NCI-H2081 (cell line): ENCODE data around the gene ZSCAN16.

ENCODE experiments used
- DNase-seq, 2 experiments: peaks; one replicate each; lab custom pipeline; 2025; lab: John Stamatoyannopoulos, UW

The ZSCAN16 gene

DNA sequence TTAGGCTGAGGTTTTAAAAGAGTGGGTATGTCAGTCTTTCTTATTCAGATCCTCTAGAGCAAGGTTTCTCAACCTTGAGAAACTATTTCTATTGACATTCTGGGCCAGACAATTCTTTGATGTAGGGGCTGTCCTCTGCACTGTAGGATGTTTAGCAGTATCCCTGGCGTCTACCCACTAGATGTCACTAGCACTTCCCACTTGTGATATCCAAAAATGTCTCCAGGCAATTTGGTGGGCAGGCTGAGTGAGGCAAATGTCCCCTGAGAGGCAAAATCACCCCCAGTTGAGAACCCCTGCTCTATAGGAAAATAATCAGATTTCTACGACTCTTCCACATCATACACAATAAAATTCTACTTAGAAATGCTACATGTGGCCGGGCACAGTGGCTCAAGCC lies 9.6 kb downstream of the ZSCAN16 start:
- peak; percentile 24 to 65 for DNase-seq

DNA sequence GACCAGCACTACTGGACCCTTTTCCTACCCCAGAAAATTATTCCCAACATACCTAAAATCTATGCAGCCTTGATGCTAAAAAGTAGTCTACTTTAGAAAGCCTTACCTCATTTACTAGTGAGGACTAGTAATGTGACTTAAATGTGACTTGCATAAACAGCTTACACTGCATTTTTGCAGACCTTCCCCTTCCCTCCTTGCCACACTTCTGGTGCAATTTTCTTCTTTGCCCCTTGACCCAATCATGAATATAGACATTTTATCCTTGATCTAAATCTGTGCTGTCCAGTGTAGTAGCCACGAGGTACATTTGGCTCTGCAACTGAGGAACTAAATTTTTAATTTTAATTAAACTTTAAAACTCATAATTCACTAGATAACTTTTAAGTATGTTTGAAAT lies 10.3 kb downstream of the ZSCAN16 start:
- no peak for DNase-seq

DNA sequence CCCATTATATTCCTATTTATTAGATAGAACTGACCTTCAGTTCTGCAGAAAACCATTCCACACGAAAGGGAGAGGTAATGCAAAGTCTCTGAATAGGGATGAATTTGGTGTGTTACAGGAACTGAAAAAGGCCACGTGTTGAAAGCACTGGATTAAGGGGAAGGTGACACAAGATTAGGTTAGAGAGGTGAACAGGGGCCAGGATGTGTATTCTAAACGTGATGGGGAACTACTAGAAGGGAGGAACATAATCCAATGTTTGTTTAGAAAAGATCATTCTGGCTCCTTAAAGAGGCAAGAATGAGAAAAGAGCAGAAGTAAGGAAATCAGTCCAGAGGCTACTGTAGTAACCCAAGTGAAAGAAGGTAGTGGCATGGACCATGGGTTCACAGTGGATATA lies 11.0 kb downstream of the ZSCAN16 start:
- peak in 1 of 2 experiments; percentile 2 for DNase-seq

DNA sequence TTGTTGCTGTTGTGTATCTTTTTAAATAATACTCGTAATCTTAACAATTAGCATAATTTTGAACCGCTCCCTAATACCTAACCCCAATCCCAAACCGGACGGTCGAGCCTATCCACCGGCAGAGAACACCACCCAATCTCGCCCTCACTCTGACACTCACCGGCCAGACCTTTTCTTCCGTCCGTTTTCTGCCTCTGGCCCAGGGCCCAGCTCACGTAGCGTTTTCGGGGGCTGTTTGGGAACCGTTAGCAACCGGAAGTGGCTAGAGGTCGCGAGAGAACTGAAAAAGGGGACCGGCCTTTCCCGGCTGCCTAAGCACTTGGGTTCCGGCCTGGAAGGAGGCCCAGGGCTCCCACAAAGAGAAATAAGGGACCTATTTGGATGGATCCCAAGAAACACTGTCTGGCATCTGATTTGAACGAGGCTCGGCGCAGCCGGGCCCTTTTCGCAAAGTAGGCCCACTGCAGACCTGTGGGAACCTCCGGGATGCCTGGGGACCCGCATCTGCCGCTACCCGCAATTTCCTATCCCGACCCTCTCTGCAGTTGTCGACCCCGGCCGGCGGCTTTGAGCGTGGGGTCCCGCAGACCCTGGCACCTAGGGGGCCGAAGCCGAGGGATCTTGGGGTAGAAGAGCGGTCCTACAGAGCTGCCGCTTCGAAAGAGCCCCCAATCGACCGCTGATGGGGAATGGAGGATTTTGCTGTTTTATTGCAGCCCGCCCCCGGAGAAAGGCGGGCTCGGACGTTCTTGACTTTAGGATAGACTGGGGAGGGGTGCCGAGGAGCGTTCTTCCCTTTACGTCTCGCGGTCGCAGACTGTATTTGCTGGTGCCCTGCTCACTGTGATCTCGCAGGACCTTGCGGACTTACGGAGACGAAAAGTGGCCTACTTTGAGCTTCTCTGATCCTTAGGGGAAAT lies 12.4 kb downstream of the ZSCAN16 start:
- DNase-seq = peak; percentile 92 to 93

DNA sequence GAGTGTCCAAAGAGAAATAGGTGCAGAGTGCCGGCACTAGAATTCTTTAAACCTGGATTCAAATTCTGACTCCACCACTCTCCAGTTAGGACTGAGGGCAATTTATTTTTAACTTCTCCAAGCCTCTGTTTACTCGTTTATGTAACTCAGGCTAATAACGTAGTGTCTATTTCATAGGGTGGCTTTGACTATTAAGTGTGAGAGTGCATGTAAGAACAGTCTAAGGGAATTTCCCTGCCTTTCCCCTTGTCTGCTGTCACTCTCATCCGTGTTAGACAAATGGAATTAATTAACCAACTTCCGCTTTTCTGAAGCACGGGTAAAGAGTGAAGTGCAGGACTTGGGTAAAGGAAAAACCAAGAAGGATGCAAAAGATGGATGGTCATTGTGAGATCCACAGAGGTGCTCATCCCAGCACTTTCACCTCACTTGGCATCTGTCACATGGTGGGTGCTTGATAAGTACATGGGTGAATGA lies 13.1 kb downstream of the ZSCAN16 start:
- DNase-seq = no peak

DNA sequence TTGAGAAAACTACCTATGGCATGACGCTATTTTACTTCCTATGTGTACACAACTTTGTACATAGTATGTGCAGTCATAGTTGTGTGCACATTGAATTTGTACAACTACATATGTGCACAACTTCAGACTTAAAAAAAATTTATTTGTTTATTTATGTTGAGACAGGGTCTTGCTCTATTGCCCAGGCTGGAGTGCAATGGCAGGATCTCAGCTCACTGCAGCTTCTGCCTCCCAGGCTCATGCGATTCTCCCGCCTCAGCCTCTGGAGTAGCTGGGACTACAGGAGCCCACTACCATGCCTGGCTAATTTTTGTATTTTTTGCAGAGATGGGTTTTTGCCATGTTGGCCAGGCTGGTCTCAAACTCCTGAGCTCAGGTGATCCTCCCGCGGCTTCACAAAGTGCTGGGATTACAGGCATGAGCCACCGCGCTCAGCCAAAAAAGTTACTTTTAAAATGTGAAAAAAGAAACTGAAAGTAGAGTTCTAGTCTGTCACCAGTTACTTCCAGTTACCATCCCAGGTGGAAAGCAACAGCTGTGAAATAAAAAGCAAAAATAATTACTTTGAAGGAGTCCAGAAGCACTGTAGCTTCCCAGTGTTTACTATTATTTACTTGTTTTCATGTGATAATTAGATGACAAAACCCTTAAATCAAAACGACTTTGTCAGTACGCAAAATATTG lies 15.6 kb downstream of the ZSCAN16 start:
- no peak for DNase-seq

DNA sequence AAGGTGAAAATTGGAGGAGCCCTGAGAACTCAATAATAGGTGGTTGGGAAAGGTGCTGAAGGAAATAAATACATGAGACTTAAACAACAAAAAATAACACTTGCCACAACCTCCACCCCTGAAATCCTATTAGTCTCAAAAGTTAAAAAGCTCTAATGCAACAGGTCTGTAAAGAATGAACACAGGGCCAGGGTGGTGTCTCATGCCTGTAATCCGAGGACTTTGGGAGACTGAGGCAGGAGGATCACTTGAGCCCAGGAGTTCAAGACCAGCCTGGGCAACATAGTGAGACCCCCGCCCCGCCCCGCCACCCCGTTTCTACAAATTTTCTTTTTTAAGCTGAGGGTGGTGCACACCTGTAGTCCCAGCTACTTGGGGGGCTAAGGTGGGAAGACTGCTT lies 16.2 kb downstream of the ZSCAN16 start:
- DNase-seq = no peak

DNA sequence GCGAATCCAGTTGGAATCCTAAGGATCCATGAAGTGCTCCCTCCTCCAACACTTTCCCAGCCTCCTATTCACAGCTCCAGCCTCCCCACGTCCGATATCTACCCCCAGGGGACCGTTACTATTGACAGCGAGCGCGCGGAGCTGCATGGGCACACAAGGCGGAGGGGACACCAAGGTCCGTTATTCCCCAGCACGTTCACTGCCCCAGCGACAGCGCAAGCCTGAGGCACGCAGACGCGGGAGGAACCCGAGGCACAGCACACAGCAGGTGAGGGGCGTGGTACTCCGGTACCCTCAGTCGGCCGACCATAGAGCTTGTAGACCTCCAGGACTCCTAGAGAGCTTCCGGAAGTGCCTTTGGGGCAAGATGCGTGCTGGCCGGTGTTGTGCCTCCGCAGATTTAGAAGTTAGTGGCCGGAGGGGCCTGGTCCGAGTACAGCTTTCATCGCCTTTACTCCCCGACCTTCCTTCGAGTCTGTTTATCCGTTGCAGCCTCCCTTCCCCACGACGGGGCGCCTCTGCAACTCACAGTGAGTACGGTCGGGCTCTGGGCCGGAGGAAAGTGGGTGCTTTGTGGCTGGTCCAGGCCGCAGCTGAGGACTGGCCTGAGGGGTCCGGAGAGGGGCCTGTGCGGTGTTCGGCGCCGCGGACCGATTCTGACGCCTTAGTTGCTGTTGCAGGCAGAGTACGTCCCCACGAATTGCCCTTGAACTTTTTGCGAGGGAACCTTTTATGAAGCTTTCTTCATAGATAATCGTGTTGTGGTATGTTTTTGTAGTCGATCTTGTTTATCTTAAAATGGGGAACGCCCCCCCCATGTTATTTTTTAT lies 17.3 kb downstream of the ZSCAN16 start, which contains the start of gene ZKSCAN8:
ZKSCAN8 (plus strand) TSS at position 384 of the 830 bp plus-strand sequence. CDS start 6,525 bp downstream, outside the sequence.
- peak; percentile 89 to 95 for DNase-seq

DNA sequence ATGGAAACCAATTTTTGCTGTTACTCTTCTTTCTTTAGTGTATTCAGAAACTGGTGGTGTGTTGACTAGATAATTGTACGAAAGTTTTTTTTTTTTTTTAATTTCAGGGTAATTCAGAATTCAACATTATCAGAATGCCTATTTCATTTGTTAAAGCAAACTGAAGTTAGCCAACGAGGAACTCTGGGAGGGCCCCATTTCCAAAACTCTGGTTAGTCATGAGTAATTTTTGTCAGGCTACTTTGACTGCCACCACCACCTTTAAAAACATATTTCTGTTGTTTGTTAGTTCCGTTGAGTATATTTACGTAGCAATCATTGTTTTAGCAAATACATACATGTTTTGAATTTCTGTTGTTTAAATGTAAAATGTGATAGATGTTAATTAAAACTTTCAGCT lies 18.0 kb downstream of the ZSCAN16 start:
- DNase-seq = no peak

DNA sequence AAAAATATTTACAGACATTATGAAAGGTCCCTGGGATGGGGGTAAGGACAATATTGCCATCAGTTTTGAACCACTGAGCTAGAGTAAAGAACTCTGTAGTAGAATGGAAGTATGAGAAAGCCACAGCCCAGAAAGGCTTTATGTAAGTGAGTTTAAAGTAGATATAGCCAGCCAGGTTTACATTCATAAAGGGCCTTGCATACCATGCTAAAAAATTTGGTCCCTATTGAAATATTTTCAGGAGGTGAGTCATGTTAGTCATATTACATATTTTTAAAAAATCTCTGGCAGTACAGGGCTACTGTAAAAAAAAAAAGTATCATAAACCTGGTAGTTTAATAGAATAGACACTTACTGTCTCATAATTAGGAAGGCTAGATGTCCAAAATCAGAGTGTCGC lies 20.8 kb downstream of the ZSCAN16 start:
- no peak for DNase-seq

DNA sequence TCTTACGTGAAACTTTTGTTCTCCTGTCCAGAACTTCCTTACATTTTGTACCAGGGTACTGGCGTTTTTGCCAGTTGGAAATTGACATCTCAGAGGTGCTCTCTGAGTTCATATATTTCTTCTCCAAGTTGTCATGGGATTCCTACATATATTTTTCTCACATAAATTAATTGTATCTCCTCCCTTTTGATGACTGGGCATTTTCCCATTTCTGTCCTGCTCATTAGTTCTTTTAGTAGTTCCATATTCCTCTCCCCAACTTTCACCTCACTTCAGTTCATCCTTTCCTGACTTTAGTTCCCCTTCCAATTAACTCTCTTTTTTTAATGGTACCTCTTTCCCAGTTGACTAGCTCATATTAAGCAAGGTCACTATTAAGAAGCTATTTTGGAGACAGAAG lies 28.1 kb downstream of the ZSCAN16 start:
- DNase-seq = no peak

DNA sequence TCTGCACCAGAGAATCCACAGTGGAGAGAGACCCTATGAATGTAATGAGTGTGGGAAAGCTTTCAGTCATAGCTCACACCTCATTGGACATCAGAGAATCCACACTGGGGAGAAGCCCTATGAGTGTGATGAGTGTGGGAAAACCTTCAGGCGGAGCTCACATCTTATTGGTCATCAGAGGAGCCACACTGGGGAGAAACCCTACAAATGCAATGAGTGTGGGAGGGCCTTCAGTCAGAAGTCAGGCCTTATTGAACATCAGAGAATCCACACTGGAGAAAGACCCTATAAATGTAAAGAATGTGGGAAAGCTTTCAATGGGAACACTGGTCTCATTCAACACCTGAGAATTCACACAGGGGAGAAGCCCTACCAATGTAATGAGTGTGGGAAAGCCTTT lies 29.1 kb downstream of the ZSCAN16 start:
- no peak for DNase-seq

DNA sequence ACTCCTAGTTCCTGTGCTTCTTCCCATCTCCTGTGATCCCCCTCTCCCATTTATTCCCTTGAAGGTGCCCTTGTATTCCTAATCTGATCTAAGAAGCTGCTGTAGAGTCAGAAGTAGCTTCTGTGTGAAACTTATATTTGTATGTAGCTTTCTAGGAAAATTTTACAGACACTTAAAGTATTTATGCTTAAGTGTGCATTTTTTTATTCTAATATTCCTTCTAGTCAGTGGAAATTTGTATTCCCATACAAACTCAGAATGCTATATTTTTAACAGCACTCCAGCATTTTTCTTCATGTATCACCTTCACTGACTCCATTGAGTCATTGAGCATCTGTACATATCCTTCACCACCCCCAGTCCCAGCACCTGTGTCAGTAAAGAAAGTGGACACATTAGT lies 29.9 kb downstream of the ZSCAN16 start:
- DNase-seq = no peak

DNA sequence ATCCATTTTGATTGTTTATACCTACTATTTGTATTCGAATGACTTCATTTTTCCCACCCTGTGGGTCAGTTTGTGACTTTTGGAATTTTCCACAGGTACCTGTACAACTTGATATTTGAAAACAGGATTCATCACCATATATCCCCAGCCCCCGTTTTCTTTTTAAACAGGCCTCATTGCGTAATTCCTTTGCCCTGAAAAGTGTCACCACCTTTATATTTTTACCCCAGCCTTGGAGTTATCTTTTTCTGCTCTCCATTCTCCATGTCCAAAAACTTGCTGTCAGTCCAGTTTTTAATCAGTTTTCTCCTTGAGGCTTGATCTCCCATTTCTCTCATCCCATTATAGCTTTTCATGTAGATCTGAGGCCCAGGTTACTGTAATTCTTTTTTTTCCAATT lies 33.9 kb downstream of the ZSCAN16 start:
- no peak for DNase-seq

DNA sequence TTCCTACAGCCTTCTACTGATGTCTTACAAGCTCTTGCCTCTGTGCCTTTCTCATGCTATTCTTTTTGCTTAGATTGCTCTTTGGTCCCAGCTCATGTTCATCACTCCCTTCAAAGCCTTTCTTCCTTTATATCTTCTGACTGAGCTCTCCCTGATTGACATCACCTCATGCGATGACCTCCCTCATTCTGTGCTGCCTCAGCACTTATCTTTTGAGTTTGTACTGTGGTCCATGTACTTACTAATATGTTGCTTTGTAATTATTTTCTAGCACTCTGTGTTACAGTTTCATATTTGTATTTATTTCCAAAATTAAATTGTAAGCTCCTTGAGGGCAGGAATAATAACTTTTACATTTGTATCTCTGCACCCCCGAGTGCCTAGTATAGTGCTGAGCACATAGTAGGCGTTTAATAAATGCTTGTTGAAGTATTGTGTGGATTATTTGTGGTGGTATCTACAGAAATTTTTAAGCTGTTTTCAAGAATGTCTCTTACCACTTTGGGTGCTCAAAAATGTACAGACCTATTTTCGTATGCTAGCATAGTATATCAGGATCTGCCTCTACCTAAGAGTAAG lies 34.7 kb downstream of the ZSCAN16 start:
- no peak for DNase-seq

DNA sequence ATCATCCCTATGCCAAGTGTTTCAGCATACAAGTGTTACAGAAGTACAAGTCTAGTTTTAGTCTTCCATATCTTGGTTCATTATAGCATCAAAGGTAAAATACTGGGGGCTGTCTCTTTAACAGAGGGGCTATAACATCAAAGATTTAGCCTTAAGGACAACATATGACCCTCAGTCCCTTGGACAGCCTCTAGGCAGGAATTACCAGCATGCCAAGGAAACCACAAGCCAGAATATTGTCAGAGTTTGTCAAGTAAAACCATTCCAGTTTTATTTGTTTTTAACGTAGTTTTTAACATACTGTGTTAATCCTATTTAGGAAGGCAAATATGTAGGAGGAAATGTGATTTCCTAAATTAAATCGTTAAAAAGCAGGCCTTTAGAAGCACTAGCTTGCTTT lies 35.8 kb downstream of the ZSCAN16 start:
- DNase-seq = no peak

DNA sequence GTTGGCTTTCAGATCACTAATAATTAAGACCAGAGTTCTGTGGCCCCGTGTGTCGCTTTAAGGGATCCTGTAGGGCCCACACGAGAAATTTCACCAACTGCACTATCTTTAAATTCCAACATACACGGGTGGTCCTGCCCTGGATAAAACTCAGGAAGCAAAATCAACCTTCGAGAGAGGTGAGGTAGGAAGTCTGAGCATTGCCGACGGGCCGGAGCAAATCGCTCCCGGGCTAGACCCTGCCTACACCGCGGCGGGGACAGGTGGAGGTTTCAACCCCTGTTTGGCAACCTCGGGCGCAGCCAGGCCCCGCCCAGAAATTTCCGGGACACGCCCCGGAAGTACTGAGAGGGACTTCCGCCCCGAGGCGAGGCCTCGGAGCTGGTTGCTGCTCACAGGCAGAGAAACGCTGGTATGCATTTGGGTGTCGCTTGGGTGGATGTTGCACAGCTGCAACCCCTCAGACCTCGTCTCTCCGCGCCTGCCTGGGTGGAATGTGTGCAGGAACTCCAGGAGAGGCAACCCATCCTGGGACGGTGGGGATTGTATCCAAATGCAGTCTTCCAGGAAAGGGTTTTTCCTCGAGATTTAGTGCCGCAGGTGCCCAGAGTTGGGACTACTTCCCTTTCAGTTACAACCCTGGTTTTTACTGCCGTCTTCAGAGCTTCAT lies 37.1 kb downstream of the ZSCAN16 start:
- peak; percentile 81 to 89 for DNase-seq

DNA sequence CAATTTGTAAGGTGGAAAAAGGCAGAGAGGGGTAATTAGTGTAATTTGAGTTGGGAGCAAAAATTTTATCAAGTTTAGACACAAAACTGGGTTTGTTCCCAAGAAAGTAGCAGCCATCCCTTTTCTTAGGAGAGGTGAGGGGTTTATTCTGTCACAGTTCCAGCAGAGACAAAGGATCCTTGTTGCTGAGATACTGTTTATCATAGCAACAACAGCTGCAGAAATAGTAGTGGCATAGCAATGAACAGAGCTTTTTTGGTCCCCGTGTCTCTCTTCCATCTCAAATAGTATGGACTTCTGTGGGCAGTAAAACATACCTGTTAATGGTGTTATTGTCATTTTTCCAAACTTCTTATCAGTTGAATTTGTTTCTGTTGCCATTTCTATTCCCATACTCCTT lies 41.2 kb downstream of the ZSCAN16 start:
- DNase-seq = no peak

DNA sequence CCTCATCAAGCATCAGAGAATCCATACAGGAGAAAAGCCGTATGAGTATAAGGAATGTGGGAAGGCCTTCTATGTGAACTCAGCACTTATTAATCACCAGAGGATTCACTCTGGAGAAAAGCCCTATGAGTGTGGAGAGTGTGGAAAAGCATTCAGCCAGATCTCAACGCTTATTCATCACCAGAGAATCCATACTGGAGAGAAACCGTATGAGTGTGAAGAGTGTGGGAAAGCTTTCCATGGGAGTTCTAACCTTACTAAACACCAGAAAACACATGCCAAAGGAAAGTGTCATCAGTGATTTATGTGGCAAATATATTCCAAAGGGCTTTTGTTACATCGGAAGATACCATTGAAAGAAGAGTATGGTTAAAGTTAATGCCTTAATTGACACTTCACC lies 42.7 kb downstream of the ZSCAN16 start:
- DNase-seq = no peak

DNA sequence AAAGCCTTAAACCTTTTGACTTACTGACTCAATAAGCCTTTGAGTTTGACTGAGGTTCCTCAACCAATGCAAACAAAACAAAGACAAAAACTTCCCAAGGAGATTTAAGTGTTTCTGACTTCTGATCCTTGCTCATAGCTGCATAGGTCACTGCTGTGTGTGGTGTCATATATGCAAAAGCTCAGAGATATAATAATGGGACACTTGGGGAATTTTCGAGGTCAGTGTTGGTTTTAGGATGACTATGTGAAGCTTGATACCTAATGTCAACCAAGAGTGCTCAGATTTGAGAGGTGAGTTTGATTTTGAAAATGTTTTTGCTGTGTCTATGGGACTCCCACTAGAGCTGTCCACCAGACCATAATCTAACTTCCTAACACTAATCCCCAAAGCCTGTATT lies 43.5 kb downstream of the ZSCAN16 start:
- no peak for DNase-seq

DNA sequence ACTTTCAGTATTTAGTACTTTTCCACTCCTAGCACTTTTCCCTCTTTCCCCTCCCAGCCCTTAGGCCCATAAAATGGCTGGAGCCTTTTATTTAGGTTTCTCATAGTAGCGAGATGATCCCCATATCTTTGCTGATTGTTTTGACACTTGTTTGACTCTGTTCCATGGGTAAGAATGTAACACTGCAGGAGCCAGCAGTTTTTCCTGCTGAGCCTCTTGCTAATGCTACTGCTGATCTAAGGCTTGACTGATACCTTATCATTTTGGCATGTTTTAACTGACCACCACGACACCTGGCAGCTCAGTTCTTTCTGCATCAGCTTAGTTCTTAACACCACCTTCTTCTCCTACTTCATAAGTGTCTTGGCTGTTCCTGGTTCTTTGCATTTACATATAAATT lies 46.9 kb downstream of the ZSCAN16 start:
- no peak for DNase-seq
